ENCODE results near the gene BAIAP2L1.

- no peak for TF ChIP-seq CTCF (IDR thresholded peaks at IDR 0.05)
- TF ChIP-seq POLR2A (IDR thresholded peaks at IDR 0.05), result no peak
- TF ChIP-seq POLR2AphosphoS5 (IDR thresholded peaks at IDR 0.05), result no peak
Observed at GRCh38 chr7:98358706-98359105, 42.2 kb downstream of the BAIAP2L1 start.

Data from transverse colon (tissue), 4 donors.